Neural cell (in vitro differentiated cells): ENCODE data around the gene PAPLN. TPM values are rescaled to one million over a fixed set of nuclear protein-coding genes. Genes with fewer than 3 reads are reported as not detected.

Source experiments
- H2AFZ ChIP-seq: fragments of 200-600, 300-800 bp; sonication (generic), shearing (Covaris generic); 2 replicates; pipeline ENCODE4 v1.6.0; 2014; ENCODE audit warnings: low read depth, mild to moderate bottlenecking, antibody characterized with exemption, low read length, moderate library complexity
- H3F3A ChIP-seq: fragments of 200-600 bp; shearing (Covaris generic); 2 replicates; pipeline ENCODE4 v1.6.1; 2016; ENCODE audit warnings: mild to moderate bottlenecking, moderate library complexity, mixed read lengths, antibody characterized with exemption, low read length; ENCODE audit not compliant: insufficient read depth, poor library complexity, severe bottlenecking
- H3K27ac ChIP-seq: fragments of 200-600, 300-800 bp; sonication (generic), shearing (Covaris generic); 2 replicates; pipeline ENCODE4 v1.5.1; 2014; ENCODE audit warnings: mild to moderate bottlenecking, low read length, moderate library complexity
- H3K27me3 ChIP-seq: fragments of 300-800, 200-600 bp; sonication (generic), shearing (Covaris generic); 2 replicates; pipeline ENCODE4 v1.6.0; 2014; ENCODE audit warnings: mild to moderate bottlenecking, low read depth, low read length, moderate library complexity; ENCODE audit not compliant: insufficient read depth
- H3K36me3 ChIP-seq: fragments of 300-800, 200-600 bp; sonication (generic), shearing (Covaris generic); 2 replicates; pipeline ENCODE4 v1.5.1; 2014; ENCODE audit warnings: mild to moderate bottlenecking, antibody characterized with exemption, low read length, moderate library complexity; ENCODE audit not compliant: insufficient read depth
- H3K4me2 ChIP-seq: fragments of 300-800, 200-600 bp; sonication (generic), shearing (Covaris generic); 2 replicates; pipeline ENCODE4 v1.6.0; 2014; ENCODE audit warnings: mild to moderate bottlenecking, low read length
- H3K4me3 ChIP-seq: fragments of 300-800, 200-600 bp; sonication (generic), shearing (Covaris generic); 2 replicates; pipeline ENCODE4 v1.5.1; 2014; ENCODE audit warnings: mild to moderate bottlenecking, low read length, moderate library complexity
- H3K79me2 ChIP-seq: fragments of 200-600 bp; shearing (Covaris generic); replicated peaks from 2 replicates; pipeline ENCODE4 v1.6.0; 2014; ENCODE audit warnings: mild to moderate bottlenecking, low read length, moderate library complexity; ENCODE audit not compliant: insufficient read depth
- H3K9ac ChIP-seq: fragments of 300-800, 200-600 bp; sonication (generic), shearing (Covaris generic); 2 replicates; pipeline ENCODE4 v1.6.1; 2016; ENCODE audit warnings: mild to moderate bottlenecking, low read length, mixed read lengths
- H3K9me2 ChIP-seq: fragments of 200-600 bp; shearing (Covaris generic); 2 replicates; pipeline ENCODE4 v1.6.1; 2016; ENCODE audit warnings: mild to moderate bottlenecking, low read length, mixed read lengths; ENCODE audit not compliant: insufficient read depth
- H3K9me3 ChIP-seq: fragments of 200-600, 300-800 bp; sonication (generic), shearing (Covaris generic); 2 replicates; pipeline ENCODE4 v1.6.1; 2016; ENCODE audit warnings: mild to moderate bottlenecking, mixed run types, low read length, moderate library complexity, mixed read lengths
- H4K20me1 ChIP-seq: fragments of 200-600 bp; shearing (Covaris generic); 2 replicates; pipeline ENCODE4 v1.6.1; 2016; ENCODE audit warnings: mild to moderate bottlenecking, mixed run types; ENCODE audit not compliant: insufficient read depth
- CTCF ChIP-seq: fragments of 450-650 bp; IDR thresholded peaks from 2 replicates; pipeline ENCODE4 v1.5.1; 2014; ENCODE audit warnings: antibody characterized with exemption, mild to moderate bottlenecking, moderate library complexity; ENCODE audit not compliant: poor library complexity, severe bottlenecking
- EP300 ChIP-seq: fragments of 450-650 bp; conservative IDR thresholded peaks from 2 replicates; pipeline ENCODE4 v1.6.1; 2014; ENCODE audit warnings: antibody characterized with exemption, mild to moderate bottlenecking, moderate library complexity; ENCODE audit not compliant: poor library complexity, severe bottlenecking
- EZH2 ChIP-seq: fragments of 200-600, 300-800 bp; shearing (Covaris generic), sonication (generic); IDR thresholded peaks from 2 replicates; pipeline ENCODE4 v1.6.1; 2014; ENCODE audit warnings: antibody characterized with exemption, low read length, borderline replicate concordance, mild to moderate bottlenecking; ENCODE audit not compliant: insufficient read depth, poor library complexity, severe bottlenecking
- MXI1 ChIP-seq: fragments of 450-650 bp; conservative IDR thresholded peaks from 2 replicates; pipeline ENCODE4 v1.6.1; 2014; ENCODE audit warnings: antibody characterized with exemption, mild to moderate bottlenecking; ENCODE audit not compliant: poor library complexity, severe bottlenecking
- POLR2AphosphoS5 ChIP-seq: IDR thresholded peaks from 2 replicates; pipeline ENCODE4 v1.6.1; 2012
- RAD21 ChIP-seq: fragments of 450-650 bp; conservative IDR thresholded peaks from 2 replicates; pipeline ENCODE4 v1.6.1; 2014; ENCODE audit warnings: antibody characterized with exemption, mild to moderate bottlenecking, moderate library complexity
- REST ChIP-seq: IDR thresholded peaks from 2 replicates; pipeline ENCODE4 v1.6.1; 2012; ENCODE audit warnings: borderline replicate concordance
- SMC3 ChIP-seq: fragments of 450-650 bp; conservative IDR thresholded peaks from 2 replicates; pipeline ENCODE4 v1.6.1; 2014; ENCODE audit warnings: antibody characterized with exemption, mild to moderate bottlenecking, moderate library complexity; ENCODE audit not compliant: poor library complexity
- TAF1 ChIP-seq: IDR thresholded peaks from 2 replicates; pipeline ENCODE4 v1.6.1; 2012; ENCODE audit warnings: low read depth
- polyA plus RNA-seq: library from polyadenylated mRNA; depleted of rRNA; stranded (reverse); fragments of >200 nt; gene quantifications from 2 replicates; pipeline ENCODE4 v1.2.3, GENCODE V29; 2014

The PAPLN gene
- polyA plus RNA-seq, 1 donor from 2014 or later = 0.14 TPM

GRCh38 chr14:73236752-73237218 lies 521 bp upstream of the PAPLN start:
- H3K36me3 ChIP-seq = no peaks in the 10 kb centered on the region
- H3K4me2 ChIP-seq = no peak overlapping the region
- no peaks in the 10 kb centered on the region for H4K20me1 ChIP-seq
- H3K4me3 ChIP-seq = no peak overlapping the region
- no peaks in the 10 kb centered on the region for H3F3A ChIP-seq
- TF ChIP-seq EZH2 (no peak), RAD21 (no peak), EP300 (no peak)
- H3K9ac ChIP-seq = no peak overlapping the region
- no peaks in the 10 kb centered on the region for H3K9me2 ChIP-seq
- no peak overlapping the region for H3K27ac ChIP-seq
- peaks cover 47% of the 10 kb centered on the region for H3K27me3 ChIP-seq
- no peaks in the 10 kb centered on the region for H3K79me2 ChIP-seq
- no peak overlapping the region for H2AFZ ChIP-seq
- H3K9me3 ChIP-seq = no peaks in the 10 kb centered on the region

- Histone ChIP-seq H3K9ac (no peak overlapping the region), H3K27ac (no peak overlapping the region), H3K4me2 (no peak overlapping the region), H3K4me3 (peak overlapping the region; percentile 57), H4K20me1 (no peaks in the 10 kb centered on the region), H3K9me2 (no peaks in the 10 kb centered on the region), H3K9me3 (no peaks in the 10 kb centered on the region), H3K36me3 (no peaks in the 10 kb centered on the region), H3F3A (no peaks in the 10 kb centered on the region), H3K27me3 (peaks cover 47% of the 10 kb centered on the region), H3K79me2 (no peaks in the 10 kb centered on the region), H2AFZ (no peak overlapping the region)
- TF ChIP-seq TAF1 (no peak), REST (no peak), SMC3 (no peak), EZH2 (no peak), RAD21 (no peak), POLR2AphosphoS5 (no peak)
These were observed 599 bp downstream of the PAPLN start for GRCh38 chr14:73237786-73238423.

GRCh38 chr14:73238424-73238852 lies 1.1 kb downstream of the PAPLN start:
- TF ChIP-seq REST (no peak), EP300 (no peak), MXI1 (no peak), RAD21 (no peak), CTCF (no peak), EZH2 (no peak), POLR2AphosphoS5 (no peak), SMC3 (no peak), TAF1 (no peak)
- no peak overlapping the region for H3K4me2 ChIP-seq
- H3K9me3 ChIP-seq = no peaks in the 10 kb centered on the region
- no peak overlapping the region for H2AFZ ChIP-seq
- H3K9ac ChIP-seq = no peak overlapping the region
- no peaks in the 10 kb centered on the region for H3K9me2 ChIP-seq
- no peaks in the 10 kb centered on the region for H3F3A ChIP-seq
- no peaks in the 10 kb centered on the region for H4K20me1 ChIP-seq
- H3K79me2 ChIP-seq = no peaks in the 10 kb centered on the region
- no peak overlapping the region for H3K27ac ChIP-seq
- no peaks in the 10 kb centered on the region for H3K36me3 ChIP-seq
- H3K4me3 ChIP-seq = peak overlapping the region; percentile 57
- peaks cover 47% of the 10 kb centered on the region for H3K27me3 ChIP-seq
